H1 (cell line): ENCODE results near the gene TRAT1.

Experiments used
- ASH2L ChIP-seq: fragments of 200-600, 300-600 bp; sonication (generic); IDR thresholded peaks from one replicate; pipeline ENCODE4 v1.7.1; 2017; ENCODE audit warnings: low read length
- CHD2 ChIP-seq: IDR thresholded peaks from 2 replicates; pipeline ENCODE4 v1.6.1; 2012; ENCODE audit warnings: low read length, improper control_type of control experiment
- JUND ChIP-seq: IDR thresholded peaks from 2 replicates; pipeline ENCODE4 v1.6.1; 2011; ENCODE audit warnings: mild to moderate bottlenecking, improper control_type of control experiment, low read length
- POLR2A ChIP-seq, 2 experiments: IDR thresholded peaks; 1 replicate in 1 of 2; 2 replicates in 1 of 2; pipeline ENCODE4 v1.6.1; 2011; ENCODE audit warnings: low read depth in 2 of 2, low read length in 2 of 2, mild to moderate bottlenecking in 2 of 2; ENCODE audit errors: control extremely low read depth in 1 of 2
- POLR2AphosphoS5 ChIP-seq: IDR thresholded peaks from 2 replicates; pipeline ENCODE4 v1.6.1; 2011; ENCODE audit warnings: low read depth, low read length
- RAD21 ChIP-seq, 2 experiments: IDR thresholded peaks in 1 of 2; conservative IDR thresholded peaks in 1 of 2; 2 replicates each; pipeline ENCODE4 v1.6.1; 2011; ENCODE audit warnings: low read depth in 2 of 2, low read length in 2 of 2, improper control_type of control experiment in 1 of 2, inconsistent platforms in 1 of 2, mild to moderate bottlenecking in 1 of 2, moderate library complexity in 1 of 2
- SIX5 ChIP-seq: IDR thresholded peaks from 2 replicates; pipeline ENCODE4 v1.6.1; 2011; ENCODE audit warnings: mild to moderate bottlenecking, low read depth, low read length
- SP1 ChIP-seq: IDR thresholded peaks from 2 replicates; pipeline ENCODE4 v1.6.1; 2011; ENCODE audit warnings: low read depth, low read length
- SRF ChIP-seq: IDR thresholded peaks from 2 replicates; pipeline ENCODE4 v1.6.1; 2011; ENCODE audit warnings: mild to moderate bottlenecking, low read depth, low read length, moderate library complexity
- SUZ12 ChIP-seq: fragments of 200-600 bp; sonication (generic); IDR thresholded peaks from 2 replicates; pipeline ENCODE4 v1.6.1; 2012; ENCODE audit warnings: mild to moderate bottlenecking, inconsistent platforms, low read length, moderate library complexity, mixed read lengths
- TF ChIP-seq, protein P1 (sequence below), 3 experiments: IDR thresholded peaks; 1 replicate in 2 of 3; 2 replicates in 1 of 3; pipeline versions ENCODE4 v1.5.1 to v1.6.1; 2011; ENCODE audit warnings: low read length in 3 of 3, mild to moderate bottlenecking in 3 of 3, inconsistent platforms in 2 of 3, low read depth in 1 of 3, moderate library complexity in 1 of 3; ENCODE audit not compliant: insufficient read depth in 1 of 3; ENCODE audit errors: control extremely low read depth in 1 of 3

DNA sequence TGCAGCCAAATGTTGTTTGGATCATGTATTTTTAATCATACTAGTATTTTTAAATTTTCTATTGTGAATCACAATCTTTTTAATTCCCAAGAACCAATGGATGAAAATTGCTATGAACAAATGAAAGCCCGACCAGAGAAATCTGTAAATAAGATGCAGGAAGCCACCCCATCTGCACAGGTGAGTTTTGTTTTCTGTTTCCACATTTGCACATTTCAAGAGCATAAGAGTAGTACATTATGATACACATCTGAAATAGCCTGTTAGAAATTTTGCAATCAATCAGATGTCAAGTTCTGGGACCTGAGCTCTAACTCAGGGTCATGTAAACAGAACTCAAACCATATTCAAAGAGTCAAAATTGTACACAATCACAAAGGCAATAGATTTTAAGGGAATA lies 26.5 kb downstream of the TRAT1 start:
- TF ChIP-seq SUZ12 (no peak), JUND (no peak), CHD2 (no peak), ASH2L (no peak), RAD21 (IDR thresholded peaks at IDR 0.05 in 1 of 2, conservative IDR thresholded peaks at IDR 0.05 in 1 of 2; ENCODE audit: low read depth in 2 of 2, low read length in 2 of 2) (no peak), POLR2AphosphoS5 (no peak), SRF (no peak), SP1 (no peak), SIX5 (no peak), POLR2A (IDR thresholded peaks at IDR 0.05; ENCODE audit: control extremely low read depth in 1 of 2, low read depth in 2 of 2, low read length in 2 of 2) (no peak)
- TF ChIP-seq, protein P1, sequence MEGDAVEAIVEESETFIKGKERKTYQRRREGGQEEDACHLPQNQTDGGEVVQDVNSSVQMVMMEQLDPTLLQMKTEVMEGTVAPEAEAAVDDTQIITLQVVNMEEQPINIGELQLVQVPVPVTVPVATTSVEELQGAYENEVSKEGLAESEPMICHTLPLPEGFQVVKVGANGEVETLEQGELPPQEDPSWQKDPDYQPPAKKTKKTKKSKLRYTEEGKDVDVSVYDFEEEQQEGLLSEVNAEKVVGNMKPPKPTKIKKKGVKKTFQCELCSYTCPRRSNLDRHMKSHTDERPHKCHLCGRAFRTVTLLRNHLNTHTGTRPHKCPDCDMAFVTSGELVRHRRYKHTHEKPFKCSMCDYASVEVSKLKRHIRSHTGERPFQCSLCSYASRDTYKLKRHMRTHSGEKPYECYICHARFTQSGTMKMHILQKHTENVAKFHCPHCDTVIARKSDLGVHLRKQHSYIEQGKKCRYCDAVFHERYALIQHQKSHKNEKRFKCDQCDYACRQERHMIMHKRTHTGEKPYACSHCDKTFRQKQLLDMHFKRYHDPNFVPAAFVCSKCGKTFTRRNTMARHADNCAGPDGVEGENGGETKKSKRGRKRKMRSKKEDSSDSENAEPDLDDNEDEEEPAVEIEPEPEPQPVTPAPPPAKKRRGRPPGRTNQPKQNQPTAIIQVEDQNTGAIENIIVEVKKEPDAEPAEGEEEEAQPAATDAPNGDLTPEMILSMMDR (IDR thresholded peaks at IDR 0.05; ENCODE audit: control extremely low read depth in 1 of 3, insufficient read depth in 1 of 3, low read depth in 1 of 3, low read length in 3 of 3): no peak
